GM19467 (cell line): Measurements from ENCODE around the gene HTR7.
"Not testable (repeated sequence)": the region's sequence is repeated elsewhere in the genome, so short reads cannot be mapped to it uniquely, and the experiment has no call there.

ENCODE experiments used
- ATAC-seq: cut with Tn5 transposase; IDR thresholded peaks from one replicate; pipeline ENCODE4 v1.9.1; 2021; ENCODE audit warnings: mild to moderate bottlenecking, moderate library complexity; ENCODE audit not compliant: unreplicated experiment

HTR7 gene

DNA sequence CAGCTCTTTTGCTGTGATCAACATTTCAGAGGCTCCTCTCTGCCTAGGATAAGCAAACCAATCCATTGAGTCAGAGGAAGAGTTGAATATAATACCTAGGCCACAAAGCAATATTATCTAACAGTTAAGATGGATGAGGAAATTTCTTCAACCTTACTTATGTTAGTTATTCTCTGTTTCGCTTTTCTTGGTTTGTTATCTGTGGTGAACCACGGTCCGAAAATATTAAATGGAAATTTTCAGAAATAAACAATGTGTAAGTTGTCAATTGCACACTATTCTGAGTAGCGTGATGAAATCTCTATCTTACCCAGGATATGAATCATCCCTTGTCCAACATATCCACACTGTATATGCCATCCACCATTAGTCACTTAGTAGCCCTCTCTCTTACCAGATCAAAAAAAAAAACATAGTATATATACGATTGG lies 1.5 kb upstream of the HTR7 start:
- ATAC-seq = no peak

DNA sequence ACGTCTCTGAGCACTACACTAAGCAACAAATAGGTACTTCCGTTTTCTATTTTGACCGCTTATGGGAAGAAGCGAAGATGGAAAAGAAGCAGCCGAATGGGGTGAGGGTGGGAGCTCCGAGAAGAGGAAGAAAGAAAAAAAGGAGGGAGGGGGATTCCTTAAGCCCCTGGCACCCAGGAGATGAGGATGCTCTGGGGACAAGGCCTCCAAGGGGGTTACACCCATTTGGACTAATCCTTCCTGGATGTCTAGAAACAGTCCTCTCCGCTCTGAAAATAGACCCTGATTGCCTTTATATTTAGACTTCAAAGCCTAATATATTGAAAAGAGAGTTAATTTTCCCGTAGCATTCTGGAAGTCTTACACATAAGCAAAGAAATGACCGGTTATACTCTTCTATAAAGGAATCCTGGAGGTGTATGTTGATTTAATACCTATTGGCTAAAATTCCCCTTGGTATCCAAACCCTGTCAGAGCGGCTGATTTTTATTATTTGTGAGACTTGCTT lies 676 bp upstream of the HTR7 start:
- peak; percentile 14 for ATAC-seq

GRCh38 chr10:90856964-90857634 lies 740 bp downstream of the HTR7 start:
- ATAC-seq = peak; percentile 27

DNA sequence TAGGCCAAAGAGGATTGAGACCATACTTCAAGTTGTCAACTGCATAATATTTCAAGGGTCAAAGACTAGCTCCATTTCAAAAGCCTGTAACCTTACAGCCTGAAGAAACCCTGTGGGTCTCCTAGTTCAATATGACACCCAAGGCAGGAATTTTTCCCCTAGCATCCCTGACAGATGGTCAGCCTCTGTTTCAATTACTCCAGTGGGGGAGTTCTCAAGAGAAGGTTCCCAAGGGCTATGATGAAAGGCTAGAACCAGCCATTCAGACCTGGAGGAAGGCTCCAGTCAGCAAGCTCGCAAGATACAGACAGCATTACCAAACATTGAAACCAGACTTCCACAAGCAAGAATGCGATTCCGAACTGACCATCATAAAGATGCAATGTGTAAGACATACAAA lies 1.6 kb downstream of the HTR7 start:
- no peak for ATAC-seq

DNA sequence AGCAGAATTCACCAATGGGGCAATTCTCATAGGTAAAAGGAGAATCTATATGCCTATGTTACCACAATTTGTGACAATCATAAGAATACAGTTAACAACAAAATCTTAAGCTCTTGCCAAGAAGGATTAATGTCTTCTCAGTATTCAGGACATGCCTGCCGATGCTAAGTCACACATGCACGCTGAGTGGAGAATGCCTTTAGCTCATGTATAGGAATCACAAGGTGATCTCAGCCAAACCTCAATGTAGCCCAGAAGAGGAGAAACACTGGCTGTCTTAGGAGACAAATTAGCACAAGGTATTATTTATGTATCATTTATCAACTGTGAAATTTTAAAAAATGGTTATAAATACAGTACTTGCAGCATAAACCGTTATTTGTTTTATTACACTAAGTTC lies 2.7 kb downstream of the HTR7 start:
- ATAC-seq = no peak

- no peak for ATAC-seq
Measured at GRCh38 chr10:90849956-90850749, 7.7 kb downstream of the HTR7 start.

GRCh38 chr10:90847436-90847835 lies 10.4 kb downstream of the HTR7 start:
- ATAC-seq = no peak

- no peak for ATAC-seq
Measured at GRCh38 chr10:90846746-90847145, 11.1 kb downstream of the HTR7 start.

DNA sequence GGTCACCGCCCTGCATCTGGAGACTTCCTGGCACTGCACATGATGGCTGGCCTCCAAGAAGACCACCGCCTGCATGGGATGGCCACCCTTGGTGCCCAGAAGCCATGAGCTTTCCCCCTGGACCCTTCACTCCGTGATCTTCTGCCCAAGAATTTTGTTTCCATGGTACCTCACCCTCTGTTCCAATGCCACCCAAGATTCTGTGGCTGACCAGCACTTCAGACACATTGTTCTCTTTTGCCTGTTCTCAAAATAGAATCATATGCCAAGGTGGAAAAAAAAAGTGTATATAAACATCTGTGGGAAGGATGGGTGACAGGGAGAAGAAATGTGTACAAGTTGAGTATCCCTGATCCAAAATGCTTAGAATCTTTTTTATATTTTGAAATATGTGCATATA lies 12.1 kb downstream of the HTR7 start:
- ATAC-seq = no peak

DNA sequence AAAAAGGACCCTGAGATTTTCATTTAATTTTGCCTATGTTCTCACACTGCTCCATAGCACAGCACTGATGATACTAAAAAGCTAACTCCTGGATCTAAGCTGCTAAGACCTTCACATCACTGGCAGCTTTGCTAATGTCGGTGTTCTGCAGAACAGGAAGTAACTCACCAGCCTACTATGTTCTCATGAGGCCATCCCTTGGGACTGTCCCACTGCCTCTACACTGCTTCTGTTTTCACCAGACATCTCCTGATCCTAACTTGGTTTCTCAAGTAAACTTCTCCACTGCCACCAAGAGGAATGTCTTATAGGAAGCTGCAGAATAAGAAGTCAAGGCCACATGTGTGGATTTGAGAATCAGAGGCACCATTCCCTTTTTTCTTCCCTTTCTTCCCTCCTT lies 15.1 kb downstream of the HTR7 start:
- no peak for ATAC-seq

DNA sequence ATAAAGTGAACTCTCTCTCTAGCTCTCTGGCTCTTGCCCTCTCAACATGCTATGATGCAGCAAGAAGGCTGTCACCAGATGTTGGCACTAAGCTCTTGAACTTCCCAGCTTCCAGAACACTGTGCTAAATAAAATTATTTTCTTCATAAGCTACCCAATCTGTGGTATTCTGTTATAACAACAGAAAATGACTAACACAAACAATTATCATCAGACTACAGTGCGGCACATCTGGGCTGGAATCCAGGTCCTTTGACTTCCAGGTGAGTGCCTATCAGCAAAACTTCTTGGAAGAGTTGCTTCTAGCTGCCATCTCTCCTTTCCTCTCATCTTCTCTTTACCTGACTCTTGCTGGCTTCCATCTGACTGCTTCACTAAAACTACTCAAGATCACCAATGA lies 20.4 kb downstream of the HTR7 start:
- no peak for ATAC-seq

- no peak for ATAC-seq
Measured at GRCh38 chr10:90834326-90834725, 23.5 kb downstream of the HTR7 start.

- ATAC-seq = no peak
Measured at GRCh38 chr10:90832111-90832510, 25.7 kb downstream of the HTR7 start.

- ATAC-seq = no peak
Measured at GRCh38 chr10:90822508-90822907, 35.3 kb downstream of the HTR7 start.

DNA sequence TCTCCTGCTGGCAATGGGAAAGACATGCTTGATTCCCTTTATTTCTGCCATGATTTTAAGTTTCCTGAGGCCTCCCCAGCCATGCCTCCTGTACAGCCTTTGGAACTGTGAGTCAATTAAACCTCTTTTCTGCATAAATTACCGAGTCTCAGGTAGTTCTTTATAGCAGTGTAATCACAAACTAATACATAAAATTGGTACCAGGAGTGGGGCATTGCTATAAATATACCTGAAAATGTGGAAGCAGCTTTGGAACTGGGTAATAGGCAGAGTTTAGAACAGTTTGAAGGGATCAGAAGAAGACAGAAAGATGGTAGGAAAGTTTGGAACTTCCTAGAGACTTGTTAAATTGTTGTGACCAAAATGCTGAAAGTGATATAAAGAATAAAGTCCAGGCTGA lies 36.0 kb downstream of the HTR7 start:
- ATAC-seq = not testable (repeated sequence)

DNA sequence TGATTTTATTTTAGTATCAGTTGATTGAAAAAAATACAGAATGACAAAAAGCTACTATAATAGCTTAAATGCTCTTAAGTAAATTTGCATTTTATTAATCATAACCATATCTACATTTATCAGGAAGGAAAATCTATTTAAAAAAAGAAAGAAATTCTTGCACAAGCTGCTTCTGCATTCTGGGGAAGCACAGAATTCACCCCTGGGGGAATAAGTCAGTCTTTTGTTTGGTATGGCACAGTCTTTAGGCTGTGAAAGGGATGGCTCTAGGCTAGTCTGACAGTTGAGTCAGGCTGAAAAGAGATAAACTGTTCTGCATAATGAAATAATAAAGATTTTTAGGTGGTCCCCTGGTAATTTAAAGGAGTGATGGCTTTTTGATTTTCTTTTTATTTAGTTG lies 37.9 kb downstream of the HTR7 start:
- ATAC-seq = no peak

- ATAC-seq = no peak
Measured at GRCh38 chr10:90818736-90819135, 39.1 kb downstream of the HTR7 start.

DNA sequence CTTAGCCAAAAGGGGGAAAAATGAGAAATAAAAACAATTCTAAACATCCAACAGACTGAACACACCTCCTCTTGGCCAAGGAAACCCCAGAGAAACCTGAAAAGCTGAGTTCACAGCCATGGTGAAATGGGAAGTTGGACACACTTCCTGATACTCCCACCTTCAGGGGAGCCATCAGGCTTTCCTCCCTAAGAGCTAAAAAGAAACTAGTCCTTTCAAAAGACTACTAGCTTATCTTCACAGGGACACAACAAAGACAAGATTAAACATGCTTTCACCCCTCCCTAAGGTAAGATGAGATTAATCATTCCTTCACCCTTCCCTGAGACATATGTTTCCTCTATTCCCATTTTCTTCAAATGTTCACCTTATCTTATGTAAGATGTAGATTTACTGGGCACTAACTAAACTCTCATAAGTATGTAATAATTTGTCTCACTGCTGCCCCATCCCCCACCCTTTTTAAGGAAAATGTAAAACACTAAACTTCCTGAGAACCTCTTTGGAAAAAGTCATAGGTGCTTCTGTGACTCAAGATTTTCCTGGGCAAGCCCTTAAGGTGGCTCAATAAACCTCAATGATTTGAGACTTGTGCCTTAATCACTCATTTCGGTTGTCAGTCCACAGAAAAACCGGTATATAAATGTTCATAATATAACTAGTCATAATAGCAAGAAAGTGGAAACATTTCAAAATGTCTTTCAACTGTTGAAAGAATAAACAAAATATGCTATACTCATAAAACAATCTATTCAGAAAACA lies 40.5 kb downstream of the HTR7 start:
- ATAC-seq = no peak

DNA sequence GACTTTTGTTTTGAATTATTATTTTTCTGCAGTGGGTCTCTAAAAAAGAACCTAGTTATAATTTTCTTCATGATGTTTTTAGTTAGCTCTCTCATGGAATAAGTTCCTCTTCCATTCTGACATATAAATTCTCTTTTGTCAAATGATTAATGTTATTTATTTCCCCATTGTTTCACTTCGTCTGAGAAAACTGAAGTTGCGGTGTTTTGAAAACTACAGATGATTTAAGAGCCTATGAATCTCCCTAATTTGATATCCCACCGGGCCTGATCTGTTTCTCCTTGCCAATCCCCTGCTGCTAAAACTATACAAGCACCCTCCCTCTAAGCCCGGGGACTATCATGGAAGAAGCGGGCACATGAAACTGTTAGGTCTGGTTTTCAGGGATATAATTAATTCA lies 41.4 kb downstream of the HTR7 start:
- no peak for ATAC-seq

- no peak for ATAC-seq
Measured at GRCh38 chr10:90813594-90814365, 44.1 kb downstream of the HTR7 start.

DNA sequence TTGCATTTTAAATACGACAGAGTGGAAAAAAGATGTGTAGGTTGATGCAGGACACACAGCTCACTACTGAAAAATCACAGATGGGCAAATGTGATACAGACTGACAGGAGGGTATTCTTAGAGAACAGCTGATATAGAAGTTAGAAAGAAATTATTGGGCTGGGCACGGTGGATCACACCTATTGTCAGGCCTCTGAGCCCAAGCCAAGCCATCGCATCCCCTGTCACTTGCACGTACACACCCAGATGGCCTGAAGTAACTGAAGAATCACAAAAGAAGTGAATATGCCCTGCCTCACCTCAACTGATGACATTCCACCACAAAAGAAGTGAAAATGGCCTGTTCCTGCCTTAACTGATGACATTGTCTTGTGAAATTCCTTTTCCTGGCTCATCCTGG lies 50.7 kb downstream of the HTR7 start:
- ATAC-seq = not testable (repeated sequence)
